Erythroblast (primary cell): ENCODE data around the gene PPT1.

Source experiments
- DNase-seq, 2 experiments: peaks; one replicate each; lab custom pipeline; 2025; lab: John Stamatoyannopoulos, UW
- GATA1 ChIP-seq: IDR thresholded peaks from 2 replicates; pipeline ENCODE4 v1.6.1; 2011; ENCODE audit warnings: low read depth, mild to moderate bottlenecking, control low read depth, low read length, moderate library complexity
- POLR2A ChIP-seq: IDR thresholded peaks from 2 replicates; pipeline ENCODE4 v1.6.1; 2011; ENCODE audit warnings: mild to moderate bottlenecking, low read length

Gene PPT1

GRCh38 chr1:40107290-40107959 lies 10.4 kb upstream of the PPT1 start:
- TF ChIP-seq GATA1 (no peak), POLR2A (no peak)

GRCh38 chr1:40105028-40105427 lies 8.0 kb upstream of the PPT1 start:
- TF ChIP-seq GATA1 (no peak), POLR2A (no peak)
- no peak for DNase-seq

More at GRCh38 chr1:40107290-40107959, 10.4 kb upstream of the PPT1 start:
- DNase-seq: no peak

- TF ChIP-seq POLR2A: no peak
- TF ChIP-seq GATA1: no peak
Observed at GRCh38 chr1:40102896-40103295, 5.8 kb upstream of the PPT1 start.

GRCh38 chr1:40102038-40102437 lies 5.0 kb upstream of the PPT1 start:
- no peak for DNase-seq
- TF ChIP-seq POLR2A: no peak

More at GRCh38 chr1:40102896-40103295, 5.8 kb upstream of the PPT1 start:
- DNase-seq: no peak

GRCh38 chr1:40096646-40096976 lies 441 bp downstream of the PPT1 start:
- no peak for DNase-seq
- TF ChIP-seq GATA1 (no peak), POLR2A (no peak)

- DNase-seq: no peak
- TF ChIP-seq GATA1 (no peak), POLR2A (no peak)
Observed at GRCh38 chr1:40095806-40096205, 1.2 kb downstream of the PPT1 start.

- DNase-seq: no peak
Observed at GRCh38 chr1:40094466-40095110, 2.5 kb downstream of the PPT1 start.

GRCh38 chr1:40092706-40093639 lies 4.1 kb downstream of the PPT1 start:
- no peak for DNase-seq
- TF ChIP-seq POLR2A (no peak), GATA1 (no peak)

More at GRCh38 chr1:40094466-40095110, 2.5 kb downstream of the PPT1 start:
- TF ChIP-seq GATA1: no peak

- DNase-seq: no peak
- TF ChIP-seq GATA1 (no peak), POLR2A (no peak)
Observed at GRCh38 chr1:40092241-40092640, 4.8 kb downstream of the PPT1 start.

GRCh38 chr1:40090652-40091355 lies 6.2 kb downstream of the PPT1 start:
- no peak for DNase-seq
- no peak for TF ChIP-seq POLR2A
- TF ChIP-seq GATA1: no peak

- DNase-seq: peak; percentile 44 to 64
Observed at GRCh38 chr1:40084750-40085149, 12.3 kb downstream of the PPT1 start.

GRCh38 chr1:40081871-40082270 lies 15.2 kb downstream of the PPT1 start:
- no peak for DNase-seq
- TF ChIP-seq POLR2A (no peak), GATA1 (no peak)

GRCh38 chr1:40079774-40080400 lies 17.2 kb downstream of the PPT1 start:
- no peak for TF ChIP-seq POLR2A
- DNase-seq: no peak
